ENCODE results near the gene AMER1.
"Not testable (repeated sequence)": the region's sequence is repeated elsewhere in the genome, so short reads cannot be mapped to it uniquely, and the experiment has no call there.

AMER1 gene

DNA sequence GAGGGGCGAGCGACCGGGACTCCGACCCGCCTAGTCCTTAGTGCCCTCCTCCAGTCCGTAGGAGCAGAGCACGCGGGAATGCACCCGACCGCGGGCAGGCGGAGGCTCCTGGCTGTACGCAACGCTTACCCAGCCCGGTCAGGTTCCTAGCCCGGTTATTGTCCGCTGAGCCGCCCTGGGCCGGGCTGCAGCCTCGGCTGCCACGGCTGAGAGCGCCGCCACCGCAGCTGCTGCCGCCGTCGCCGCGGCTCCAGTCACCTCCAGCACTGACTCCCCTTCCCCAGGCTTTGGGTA is at the start of gene AMER1:
Gene AMER1 (minus strand): TSS at position 268 of the 294 bp plus-strand sequence. CDS start 12,422 bp downstream, outside the sequence.
- no peak for DNase-seq (ENCODE audit: low spot score)

DNA sequence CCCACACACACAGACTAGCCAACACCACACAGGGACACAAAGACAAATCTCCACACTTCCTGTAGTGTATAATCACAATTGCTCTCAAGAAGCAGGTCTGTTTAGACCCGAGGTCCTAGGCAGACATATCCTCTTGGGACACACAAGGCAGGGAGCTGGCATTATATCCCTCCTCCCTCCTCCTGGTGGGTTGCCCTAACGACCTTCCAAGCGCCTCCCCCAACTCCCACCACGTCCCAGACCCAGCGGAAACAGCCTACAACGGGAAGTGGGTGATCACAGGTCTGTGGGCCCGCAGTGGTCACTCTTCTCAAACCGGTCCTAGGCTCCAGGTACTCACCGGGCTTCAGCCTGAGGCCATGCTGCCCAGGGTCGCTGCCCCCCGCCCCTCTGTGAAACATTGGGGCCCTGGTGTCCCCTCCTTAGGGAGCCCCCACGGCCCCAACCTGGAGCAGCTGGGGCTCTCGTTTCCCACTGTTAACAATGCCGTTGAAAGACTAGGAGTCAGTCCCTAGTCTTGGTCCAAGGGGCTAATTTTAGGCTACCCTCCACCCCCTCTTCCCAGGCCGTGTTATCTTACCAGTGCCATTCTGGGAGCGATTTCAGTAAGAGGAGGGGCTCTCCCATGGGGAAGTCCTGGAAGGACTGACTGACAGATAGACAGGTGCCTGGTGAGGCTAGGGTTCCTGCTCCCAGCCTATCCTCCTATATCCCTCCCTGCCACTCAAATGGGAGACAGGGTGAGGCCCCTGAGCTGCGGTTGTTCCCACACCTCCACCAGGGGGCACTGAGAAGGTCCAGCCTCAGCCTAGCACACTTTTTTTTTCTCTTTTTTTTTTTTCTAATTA is 24.8 kb upstream of the AMER1 start, which contains the start of gene ASB12:
Gene ASB12 (minus strand): TSS at position 485 of the 848 bp plus-strand sequence. CDS start 4,957 bp downstream, outside the sequence.
- no peak for DNase-seq (ENCODE audit: low spot score)

GRCh38 chrX:64229154-64229553 is 23.6 kb upstream of the AMER1 start:
- DNase-seq (ENCODE audit: low spot score): no peak

GRCh38 chrX:64218023-64218422 is 12.5 kb upstream of the AMER1 start:
- DNase-seq (ENCODE audit: low spot score): no peak

- DNase-seq (ENCODE audit: low spot score): not testable (repeated sequence)
Measured at GRCh38 chrX:64213989-64214388, 8.5 kb upstream of the AMER1 start.

- no peak for DNase-seq (ENCODE audit: low spot score)
Measured at GRCh38 chrX:64206556-64207162, 1.2 kb upstream of the AMER1 start.

- DNase-seq (ENCODE audit: low spot score): peak; percentile 91
Measured at GRCh38 chrX:64205735-64206501, 410 bp upstream of the AMER1 start.

- peak; percentile 69 for DNase-seq (ENCODE audit: low spot score)
Measured at GRCh38 chrX:64204701-64205440, 637 bp downstream of the AMER1 start.

DNA sequence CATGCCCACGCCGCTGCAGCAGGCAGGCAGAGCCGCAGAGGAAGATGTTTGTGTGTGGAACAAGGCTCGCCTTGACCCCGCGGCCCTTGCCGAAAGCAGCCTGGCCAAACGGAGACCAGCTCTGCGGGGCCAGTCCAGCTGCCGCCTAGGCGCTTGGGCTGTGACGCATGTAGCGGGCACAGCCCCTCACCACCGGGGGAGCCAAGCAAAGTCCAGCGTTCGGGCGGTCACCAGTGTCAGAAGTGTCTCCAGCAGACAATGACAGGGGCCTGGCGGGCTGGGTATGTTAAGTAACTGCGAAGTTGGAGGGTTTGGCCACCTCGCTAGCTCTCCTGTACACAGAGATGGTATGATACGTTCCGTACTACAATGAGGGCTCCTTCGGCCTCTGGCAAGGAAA is 1.3 kb downstream of the AMER1 start:
- no peak for DNase-seq (ENCODE audit: low spot score)

DNA sequence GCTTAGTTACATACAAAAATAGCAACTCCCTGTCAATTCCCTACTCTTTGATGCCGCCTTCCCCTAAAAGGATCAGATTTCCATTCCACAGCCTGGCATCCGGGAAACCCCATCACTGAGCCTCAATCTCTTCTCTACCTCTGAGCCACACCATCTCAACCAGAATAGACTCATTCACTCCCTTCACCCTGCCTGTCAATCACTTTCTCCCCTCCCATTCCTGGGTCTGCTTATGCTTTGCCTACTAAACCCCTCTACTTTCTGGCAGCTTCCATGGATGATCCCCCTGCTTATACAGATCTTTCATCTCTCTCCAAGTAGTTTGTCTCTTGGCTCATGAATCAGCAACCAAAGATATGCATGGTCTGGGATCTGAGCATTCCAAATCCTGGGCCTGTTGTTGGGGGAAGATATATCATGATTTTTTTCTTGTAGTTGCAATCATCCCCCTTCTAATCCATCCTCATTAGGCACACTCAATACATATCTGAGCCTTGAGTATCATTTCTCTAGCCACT is 2.6 kb downstream of the AMER1 start:
- no peak for DNase-seq (ENCODE audit: low spot score)

DNA sequence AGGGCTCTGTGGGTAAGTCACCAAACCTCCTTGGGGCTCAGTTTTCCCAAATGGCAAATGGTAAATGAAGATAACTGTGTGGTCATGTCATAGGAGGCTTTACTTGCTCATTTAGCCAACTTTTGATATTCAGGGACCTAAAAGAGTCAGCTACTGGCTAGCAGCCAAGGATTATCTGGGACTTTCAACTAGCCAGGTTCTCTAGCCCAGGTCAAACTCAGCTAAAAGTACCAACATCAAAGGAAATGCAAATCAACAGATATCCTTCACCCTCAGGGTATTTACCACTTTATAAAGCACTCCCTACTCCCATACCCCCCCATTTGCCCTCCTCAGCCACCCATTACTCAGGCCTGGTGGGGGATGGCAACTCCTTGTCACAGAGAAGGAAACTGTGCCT is 7.5 kb downstream of the AMER1 start:
- no peak for DNase-seq (ENCODE audit: low spot score)

DNA sequence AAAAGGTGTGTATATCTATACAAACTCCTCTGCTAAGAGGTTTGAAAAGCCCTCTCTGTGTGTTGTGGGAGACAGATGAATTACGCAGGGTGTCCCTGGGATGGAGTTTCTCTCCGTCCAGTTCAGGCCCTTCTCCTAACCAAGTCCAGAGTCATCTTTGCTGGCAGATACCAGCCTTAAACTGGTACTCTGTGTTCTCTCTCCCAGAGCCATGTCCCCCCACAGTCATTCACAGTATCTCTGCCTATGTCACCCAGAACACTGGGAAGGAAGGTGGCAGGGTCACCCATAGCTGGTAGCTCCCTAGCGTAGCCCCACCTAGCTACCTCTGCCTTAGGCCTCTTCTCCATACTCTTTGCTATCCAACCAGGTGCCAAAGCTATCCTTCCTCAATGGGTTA is 8.9 kb downstream of the AMER1 start:
- DNase-seq (ENCODE audit: low spot score): no peak

GRCh38 chrX:64195862-64196261 is 9.6 kb downstream of the AMER1 start:
- no peak for DNase-seq (ENCODE audit: low spot score)

GRCh38 chrX:64192673-64193072 is 12.8 kb downstream of the AMER1 start:
- no peak for DNase-seq (ENCODE audit: low spot score)

DNA sequence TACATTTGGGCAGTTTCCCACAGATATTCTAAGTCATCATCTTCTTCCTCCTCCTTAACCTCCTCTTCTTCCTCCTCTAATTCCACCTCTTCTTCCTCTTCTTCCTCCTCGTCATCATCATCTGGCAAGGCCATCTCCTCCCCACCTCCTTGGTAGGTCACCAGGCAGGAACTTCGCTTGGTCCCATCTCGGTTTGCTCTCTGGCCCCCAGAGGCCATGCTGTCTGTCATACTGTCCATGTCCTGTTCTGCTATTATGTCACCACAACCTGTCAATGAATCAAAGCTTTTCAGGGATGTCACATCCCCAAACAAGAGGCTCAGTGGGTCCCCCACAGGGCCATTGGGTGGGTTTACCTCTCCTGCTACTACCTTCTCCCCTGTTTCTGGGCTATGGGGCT is 13.5 kb downstream of the AMER1 start:
- DNase-seq (ENCODE audit: low spot score): no peak

DNA sequence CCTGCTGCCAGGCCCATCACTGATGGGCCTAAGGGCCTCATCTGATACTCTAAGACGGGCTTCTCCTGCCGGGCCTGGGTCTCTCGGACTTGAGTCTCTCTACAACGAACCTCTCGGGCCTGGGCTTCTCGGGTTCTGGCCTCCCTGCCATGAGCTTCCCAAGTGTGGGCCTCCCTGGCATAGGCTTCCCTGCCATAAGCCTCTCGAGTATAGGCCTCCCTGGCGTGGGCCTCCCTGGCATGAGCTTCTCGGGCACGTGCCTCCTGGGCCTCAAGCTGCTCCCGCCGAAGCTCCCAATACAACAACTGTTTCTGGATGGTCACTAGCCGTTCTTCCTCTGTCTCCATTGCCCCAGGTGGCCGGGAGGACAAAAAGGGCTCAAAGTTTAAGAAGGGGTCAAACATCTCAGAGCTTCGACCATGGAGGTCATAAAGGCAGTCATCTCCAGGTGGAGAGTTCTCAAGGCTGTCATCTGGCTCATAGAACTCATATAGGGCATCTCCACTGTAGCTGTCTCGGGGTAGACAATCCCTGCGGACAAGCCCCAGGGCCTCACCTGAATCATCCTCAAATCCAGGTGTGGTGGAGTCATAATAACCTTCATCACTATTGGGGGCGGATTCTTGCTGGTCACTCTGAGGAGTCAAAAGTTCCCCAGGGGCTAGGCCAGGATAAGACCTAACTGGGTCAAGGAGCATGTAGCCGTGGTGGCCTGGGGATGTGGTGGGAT is 14.1 kb downstream of the AMER1 start:
- peak; percentile 65 for DNase-seq (ENCODE audit: low spot score)

GRCh38 chrX:64190136-64190740 is 15.3 kb downstream of the AMER1 start:
- no peak for DNase-seq (ENCODE audit: low spot score)

DNA sequence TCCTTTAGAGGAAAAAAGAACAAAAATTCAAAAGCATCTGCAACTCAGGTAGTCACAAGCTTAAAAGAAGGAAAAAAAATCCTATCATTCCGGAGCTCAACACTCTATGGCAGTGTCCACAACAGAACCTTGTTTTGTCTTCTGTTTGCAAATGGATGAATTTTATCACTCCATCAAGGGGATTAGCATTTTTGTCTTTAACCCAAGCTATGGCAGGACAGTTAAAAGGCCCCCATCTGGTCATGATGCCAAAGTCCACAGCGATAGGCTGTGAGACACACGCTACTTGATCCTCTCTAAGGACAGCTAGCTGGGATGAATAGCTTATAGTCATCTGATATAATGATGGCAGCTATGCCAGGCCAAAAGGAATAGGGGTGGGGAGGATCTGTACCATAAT is 16.6 kb downstream of the AMER1 start:
- no peak for DNase-seq (ENCODE audit: low spot score)

GRCh38 chrX:64187762-64188150 is 17.8 kb downstream of the AMER1 start:
- no peak for DNase-seq (ENCODE audit: low spot score)

DNA sequence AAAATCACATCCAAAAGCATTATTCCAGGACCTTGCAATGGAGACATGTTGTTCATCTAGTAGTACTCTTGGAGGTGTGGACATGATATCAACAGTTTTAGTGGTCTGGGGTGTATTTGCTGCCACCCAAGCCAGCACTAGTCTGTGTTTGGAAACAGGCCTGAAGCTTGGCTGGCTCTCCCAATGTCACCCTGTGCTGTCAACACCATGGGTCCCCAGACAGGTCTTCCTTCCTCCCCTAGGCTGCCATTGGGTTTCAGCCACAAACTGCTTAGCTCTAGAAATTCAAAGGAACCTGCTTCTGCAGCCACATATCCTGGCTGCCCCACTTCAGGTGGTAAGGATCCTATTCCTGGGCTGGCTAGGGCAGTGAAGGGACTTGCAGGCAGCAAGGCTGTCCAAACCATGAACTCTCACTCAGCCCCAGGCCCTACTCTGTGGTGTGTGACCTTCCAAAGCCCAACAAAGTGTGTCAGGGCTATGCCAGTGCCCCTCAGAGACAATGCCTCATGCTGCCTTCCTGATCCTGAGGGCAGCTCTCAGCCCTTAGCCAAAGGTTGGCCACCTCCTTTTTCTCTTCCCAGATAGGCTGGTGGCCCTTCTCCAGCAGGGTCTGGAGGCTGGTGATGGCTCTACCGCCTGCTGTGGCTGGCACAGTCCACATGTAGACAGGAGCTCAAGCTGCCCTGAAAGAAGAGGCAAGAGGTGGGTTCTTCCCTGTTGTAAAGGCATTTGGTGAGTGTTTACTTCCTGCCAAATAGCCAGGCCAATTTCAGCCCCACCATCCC is 18.3 kb downstream of the AMER1 start:
- DNase-seq (ENCODE audit: low spot score): no peak

Measured in left forelimb (tissue), 1 donor.